WTC11 (cell line): ENCODE measurements around the gene TMEM269. TPM values are rescaled to one million over a fixed set of nuclear protein-coding genes. Genes with fewer than 3 reads are reported as not detected.

ENCODE experiments used
- ATAC-seq: fragments of 200-7000 bp; cut with Tn5 transposase; 2 replicates; pipeline ENCODE4 v1.10.0; 2021; ENCODE audit warnings: mild to moderate bottlenecking, moderate library complexity
- CTCF ChIA-PET: fragments of 300-600 bp; sonication (Branson Sonifier 250); formaldehyde crosslinking; loops from one replicate; lab custom pipeline; 2021; ENCODE audit warnings: antibody characterized with exemption; lab: Charles Lee
- POLR2A ChIA-PET: fragments of 350-600 bp; sonication (Branson Sonifier 250); formaldehyde crosslinking; loops from one replicate; lab custom pipeline; 2021; ENCODE audit warnings: antibody characterized with exemption; lab: Charles Lee
- DNase-seq: peaks from one replicate; pipeline ENCODE4 v3.0.0; 2021; ENCODE audit warnings: low spot score
- H3K27ac Mint-ChIP-seq: 2 replicates; pipeline ENCODE4 v1.8.0; 2021; ENCODE audit warnings: mixed read lengths
- H3K27me3 Mint-ChIP-seq: 2 replicates; pipeline ENCODE4 v1.8.0; 2021; ENCODE audit warnings: low read depth, mild to moderate bottlenecking, moderate library complexity, mixed read lengths
- H3K36me3 Mint-ChIP-seq: 2 replicates; pipeline ENCODE4 v1.8.0; 2021; ENCODE audit warnings: mixed read lengths
- H3K4me1 Mint-ChIP-seq: 2 replicates; pipeline ENCODE4 v1.8.0; 2022; ENCODE audit warnings: mixed read lengths
- H3K4me3 Mint-ChIP-seq: 2 replicates; pipeline ENCODE4 v1.8.0; 2021; ENCODE audit warnings: mild to moderate bottlenecking, moderate library complexity, mixed read lengths
- H3K9me3 Mint-ChIP-seq: 2 replicates; pipeline ENCODE4 v1.8.0; 2021; ENCODE audit warnings: mixed read lengths
- AR ChIP-seq: fragments of 250-450 bp; sonication (Bioruptor Pico); IDR thresholded peaks from 2 replicates; pipeline ENCODE4 v1.9.0; 2021; ENCODE audit warnings: mild to moderate bottlenecking
- ATF3 ChIP-seq: sonication (generic); formaldehyde crosslinking; conservative IDR thresholded peaks from 2 replicates; pipeline ENCODE4 v1.8.1; 2022; ENCODE audit warnings: mild to moderate bottlenecking, missing genetic modification reagents
- EMX1 ChIP-seq: fragments of 250-450 bp; sonication (Bioruptor Pico); IDR thresholded peaks from 2 replicates; pipeline ENCODE4 v1.8.0; 2021; ENCODE audit warnings: mild to moderate bottlenecking
- HMGXB4 ChIP-seq: sonication (generic); formaldehyde crosslinking; IDR thresholded peaks from 2 replicates; pipeline ENCODE4 v1.8.1; 2023; ENCODE audit warnings: mild to moderate bottlenecking, moderate library complexity, missing genetic modification reagents
- KAT7 ChIP-seq: sonication (generic); formaldehyde crosslinking; IDR thresholded peaks from 2 replicates; pipeline ENCODE4 v1.8.1; 2023; ENCODE audit warnings: missing genetic modification reagents, mild to moderate bottlenecking, borderline replicate concordance
- MAX ChIP-seq: sonication (generic); formaldehyde crosslinking; IDR thresholded peaks from 2 replicates; pipeline ENCODE4 v1.8.0; 2022; ENCODE audit warnings: mild to moderate bottlenecking, missing genetic modification reagents
- NFATC4 ChIP-seq: fragments of 250-450 bp; sonication (Bioruptor Pico); IDR thresholded peaks from 2 replicates; pipeline ENCODE4 v1.9.0; 2021; ENCODE audit warnings: mild to moderate bottlenecking
- PRDM15 ChIP-seq: sonication (generic); formaldehyde crosslinking; IDR thresholded peaks from 2 replicates; pipeline ENCODE4 v1.8.0; 2022; ENCODE audit warnings: missing genetic modification reagents
- TCF7 ChIP-seq: sonication (generic); formaldehyde crosslinking; IDR thresholded peaks from 2 replicates; pipeline ENCODE4 v1.8.0; 2022; ENCODE audit warnings: mild to moderate bottlenecking, low read depth, missing genetic modification reagents, moderate library complexity
- USF2 ChIP-seq: sonication (generic); formaldehyde crosslinking; IDR thresholded peaks from 2 replicates; pipeline ENCODE4 v1.8.1; 2023; ENCODE audit warnings: mild to moderate bottlenecking, missing genetic modification reagents, moderate library complexity
- ZNF138 ChIP-seq: sonication (generic); formaldehyde crosslinking; conservative IDR thresholded peaks from 2 replicates; pipeline ENCODE4 v1.8.1; 2022; ENCODE audit warnings: mild to moderate bottlenecking, moderate library complexity, missing genetic modification reagents
- ZNF512 ChIP-seq: sonication (generic); formaldehyde crosslinking; IDR thresholded peaks from 2 replicates; pipeline ENCODE4 v1.8.1; 2022; ENCODE audit warnings: missing genetic modification reagents, borderline replicate concordance
- ZNF532 ChIP-seq: fragments of 250-450 bp; sonication (Bioruptor Pico); IDR thresholded peaks from 2 replicates; pipeline ENCODE4 v1.9.0; 2021; ENCODE audit warnings: mild to moderate bottlenecking, borderline replicate concordance
- total RNA-seq: library from RNA; stranded (reverse); gene quantifications from 3 replicates; pipeline ENCODE4 v1.2.3, GENCODE V29; 2021

The TMEM269 gene
- total RNA-seq, 1 experiment from 2014 or later = 0.57 TPM

GRCh38 chr1:42844592-42845140 lies 59.9 kb downstream of the TMEM269 start:
- peaks cover 14% of the 10 kb centered on the region for H3K36me3 Mint-ChIP-seq
- POLR2A ChIA-PET = no interaction called here
- DNase-seq (no peak), ATAC-seq (no peak)
- no peak overlapping the region for H3K4me3 Mint-ChIP-seq
- CTCF ChIA-PET = no interaction called here
- H3K4me1 Mint-ChIP-seq = peaks cover 24% of the 10 kb centered on the region
- H3K27ac Mint-ChIP-seq = no peak overlapping the region
- no peaks in the 10 kb centered on the region for H3K9me3 Mint-ChIP-seq
- TF ChIP-seq ZNF532 = no peak
- no peak for TF ChIP-seq EMX1 (CRISPR knock-in tag)
- H3K27me3 Mint-ChIP-seq = no peaks in the 10 kb centered on the region

- no peak overlapping the region for H3K27ac Mint-ChIP-seq
- TF ChIP-seq ZNF512 = no peak
- TF ChIP-seq ATF3 (CRISPR knock-in tag) = no peak
- TF ChIP-seq NFATC4 (CRISPR knock-in tag) = no peak
- TF ChIP-seq TCF7 (CRISPR knock-in tag) = no peak
- no peak for TF ChIP-seq USF2 (CRISPR knock-in tag)
- no peak for TF ChIP-seq ZNF138 (CRISPR knock-in tag)
- peaks cover 24% of the 10 kb centered on the region for H3K4me1 Mint-ChIP-seq
- ATAC-seq = no peak
- no peak for DNase-seq
- ChIA-PET POLR2A (interaction anchor here (1.1 kb wide), 1 partner anchor 513 kb away, joined by 3 read pairs; no protein-coding TSS in a partner anchor), CTCF (interaction anchor here (1.1 to 2.0 kb wide), 3 partner anchors 78 to 382 kb away, joined by 3 to 21 read pairs (median 21); partner anchors contain the start of genes C1orf50 and P3H1)
- no peaks in the 10 kb centered on the region for H3K27me3 Mint-ChIP-seq
- peaks cover 18% of the 10 kb centered on the region for H3K36me3 Mint-ChIP-seq
- no peak overlapping the region for H3K4me3 Mint-ChIP-seq
- no peaks in the 10 kb centered on the region for H3K9me3 Mint-ChIP-seq
Measured at GRCh38 chr1:42845193-42845592, 60.4 kb downstream of the TMEM269 start.

- H3K9me3 Mint-ChIP-seq = no peaks in the 10 kb centered on the region
- ATAC-seq = no peak
- TF ChIP-seq PRDM15 (CRISPR knock-in tag) (0 out of 2 replicates have a peak, but pooled peaks have one; percentile 57), KAT7 (no peak), MAX (CRISPR knock-in tag) (peak; percentile 50; the same call in 1 of the 2 replicates), HMGXB4 (CRISPR knock-in tag) (0 out of 2 replicates have a peak, but pooled peaks have one; percentile 1), AR (CRISPR knock-in tag) (no peak)
- DNase-seq = no peak
- peak overlapping the region; percentile 90 for H3K27ac Mint-ChIP-seq
- H3K4me1 Mint-ChIP-seq = peaks cover 24% of the 10 kb centered on the region
- ChIA-PET POLR2A (interaction anchor here (0.5 to 1.2 kb wide), 9 partner anchors 21 to 569 kb away, joined by 3 to 8 read pairs (median 3); partner anchors contain the start of genes C1orf50, CLDN19 and P3H1), CTCF (interaction anchor here (0.6 to 3.3 kb wide), 33 partner anchors 8 to 440 kb away, joined by 3 to 21 read pairs (median 5); partner anchors contain the start of genes C1orf210, C1orf50, CFAP57 and EBNA1BP2)
- H3K27me3 Mint-ChIP-seq = no peaks in the 10 kb centered on the region
- peaks cover 25% of the 10 kb centered on the region for H3K36me3 Mint-ChIP-seq
- H3K4me3 Mint-ChIP-seq = peak overlapping the region; percentile 95
Measured at GRCh38 chr1:42845866-42846256, 61.1 kb downstream of the TMEM269 start.
